Measurements from ENCODE around the gene CALY.

DNA sequence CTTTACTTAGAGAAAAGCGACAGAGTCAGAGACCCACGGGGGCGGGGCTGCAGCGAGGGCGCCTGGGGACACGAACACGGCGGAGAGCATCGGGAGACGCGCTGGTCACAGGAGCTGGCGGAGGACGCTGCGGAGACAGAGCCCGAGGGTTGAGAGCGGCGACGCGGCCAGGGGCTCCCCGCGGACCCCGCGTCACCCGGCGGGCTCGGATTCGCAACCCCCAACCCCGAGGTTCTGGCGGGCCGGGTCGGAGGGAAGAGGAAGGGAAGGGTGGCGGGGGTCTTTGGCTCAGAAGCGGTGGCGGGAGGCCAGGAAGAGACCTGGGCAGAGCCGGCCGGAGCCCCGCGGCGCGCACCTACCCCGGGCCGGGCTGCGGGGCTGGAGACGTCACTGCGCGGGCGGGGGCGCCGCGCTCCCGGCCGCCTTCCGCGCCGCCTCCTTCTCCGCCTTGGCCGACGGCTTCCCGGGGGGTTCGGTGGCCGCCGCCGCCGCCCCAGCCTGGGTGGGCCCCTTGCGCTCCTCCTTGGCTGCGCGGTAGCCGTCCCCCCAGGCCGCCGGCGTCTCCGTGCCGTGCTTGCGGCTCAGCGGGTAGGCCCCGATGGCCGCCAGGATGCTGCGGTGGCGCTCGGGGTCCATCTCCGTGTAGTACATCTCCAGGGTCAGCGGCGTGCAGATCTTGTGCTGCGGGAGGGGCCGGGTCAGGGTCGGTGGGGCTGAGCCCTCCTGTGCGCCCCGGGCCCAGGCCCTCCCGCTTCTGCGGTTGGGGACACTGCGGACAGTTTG, 11.1 kb downstream of the CALY start:
- no peak; the same call in 1 of the 2 replicates for TF ChIP-seq YY1 (IDR thresholded peaks at IDR 0.05; ENCODE audit: low read depth)
- TF ChIP-seq CEBPB (IDR thresholded peaks at IDR 0.05), result no peak
- TF ChIP-seq, protein P1, sequence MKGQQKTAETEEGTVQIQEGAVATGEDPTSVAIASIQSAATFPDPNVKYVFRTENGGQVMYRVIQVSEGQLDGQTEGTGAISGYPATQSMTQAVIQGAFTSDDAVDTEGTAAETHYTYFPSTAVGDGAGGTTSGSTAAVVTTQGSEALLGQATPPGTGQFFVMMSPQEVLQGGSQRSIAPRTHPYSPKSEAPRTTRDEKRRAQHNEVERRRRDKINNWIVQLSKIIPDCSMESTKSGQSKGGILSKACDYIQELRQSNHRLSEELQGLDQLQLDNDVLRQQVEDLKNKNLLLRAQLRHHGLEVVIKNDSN (IDR thresholded peaks at IDR 0.05), result no peak
- no peak for TF ChIP-seq EP300 (IDR thresholded peaks at IDR 0.05; ENCODE audit: borderline replicate concordance)
- TF ChIP-seq FOXM1 (IDR thresholded peaks at IDR 0.05; ENCODE audit: borderline replicate concordance, low read depth), result no peak
- TF ChIP-seq, protein P2, sequence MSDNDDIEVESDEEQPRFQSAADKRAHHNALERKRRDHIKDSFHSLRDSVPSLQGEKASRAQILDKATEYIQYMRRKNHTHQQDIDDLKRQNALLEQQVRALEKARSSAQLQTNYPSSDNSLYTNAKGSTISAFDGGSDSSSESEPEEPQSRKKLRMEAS (IDR thresholded peaks at IDR 0.05), result 0 out of 2 replicates have a peak, but pooled peaks have one; percentile 4
- no peak for TF ChIP-seq NFIC (IDR thresholded peaks at IDR 0.05)
- TF ChIP-seq, protein P3, sequence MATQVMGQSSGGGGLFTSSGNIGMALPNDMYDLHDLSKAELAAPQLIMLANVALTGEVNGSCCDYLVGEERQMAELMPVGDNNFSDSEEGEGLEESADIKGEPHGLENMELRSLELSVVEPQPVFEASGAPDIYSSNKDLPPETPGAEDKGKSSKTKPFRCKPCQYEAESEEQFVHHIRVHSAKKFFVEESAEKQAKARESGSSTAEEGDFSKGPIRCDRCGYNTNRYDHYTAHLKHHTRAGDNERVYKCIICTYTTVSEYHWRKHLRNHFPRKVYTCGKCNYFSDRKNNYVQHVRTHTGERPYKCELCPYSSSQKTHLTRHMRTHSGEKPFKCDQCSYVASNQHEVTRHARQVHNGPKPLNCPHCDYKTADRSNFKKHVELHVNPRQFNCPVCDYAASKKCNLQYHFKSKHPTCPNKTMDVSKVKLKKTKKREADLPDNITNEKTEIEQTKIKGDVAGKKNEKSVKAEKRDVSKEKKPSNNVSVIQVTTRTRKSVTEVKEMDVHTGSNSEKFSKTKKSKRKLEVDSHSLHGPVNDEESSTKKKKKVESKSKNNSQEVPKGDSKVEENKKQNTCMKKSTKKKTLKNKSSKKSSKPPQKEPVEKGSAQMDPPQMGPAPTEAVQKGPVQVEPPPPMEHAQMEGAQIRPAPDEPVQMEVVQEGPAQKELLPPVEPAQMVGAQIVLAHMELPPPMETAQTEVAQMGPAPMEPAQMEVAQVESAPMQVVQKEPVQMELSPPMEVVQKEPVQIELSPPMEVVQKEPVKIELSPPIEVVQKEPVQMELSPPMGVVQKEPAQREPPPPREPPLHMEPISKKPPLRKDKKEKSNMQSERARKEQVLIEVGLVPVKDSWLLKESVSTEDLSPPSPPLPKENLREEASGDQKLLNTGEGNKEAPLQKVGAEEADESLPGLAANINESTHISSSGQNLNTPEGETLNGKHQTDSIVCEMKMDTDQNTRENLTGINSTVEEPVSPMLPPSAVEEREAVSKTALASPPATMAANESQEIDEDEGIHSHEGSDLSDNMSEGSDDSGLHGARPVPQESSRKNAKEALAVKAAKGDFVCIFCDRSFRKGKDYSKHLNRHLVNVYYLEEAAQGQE (IDR thresholded peaks at IDR 0.05; ENCODE audit: low read depth), result no peak
